A673 (cell line): Measurements from ENCODE around the gene GRIK4. TPM values are rescaled to one million over a fixed set of nuclear protein-coding genes. Genes with fewer than 3 reads are reported as not detected.

ENCODE experiments used
- BruUV-seq: library from RNA; stranded (reverse); fragments of 400-500 nt; replicated peaks from 2 replicates; lab custom pipeline; 2021; lab: Mats Ljungman, UMichigan
- CTCF ChIA-PET: fragments of 300-600 bp; sonication (Branson Sonifier 250); formaldehyde crosslinking; loops from one replicate; lab custom pipeline; 2022; ENCODE audit warnings: antibody characterized with exemption; lab: Charles Lee
- POLR2A ChIA-PET: fragments of 300-600 bp; sonication (Branson Sonifier 250); formaldehyde crosslinking; loops from one replicate; lab custom pipeline; 2022; ENCODE audit warnings: antibody characterized with exemption; ENCODE audit not compliant: low non-redundant PET; lab: Charles Lee
- DNase-seq: peaks from one replicate; pipeline ENCODE4 v3.0.0-alpha.2; 2015; ENCODE audit warnings: low spot score
- H3K27ac ChIP-seq: fragments of 200-600 bp; sonication (generic); 2 replicates; pipeline ENCODE4 v1.5.1; 2016; ENCODE audit warnings: mixed run types, low read depth, mild to moderate bottlenecking, mixed read lengths, antibody characterized with exemption, low read length; ENCODE audit not compliant: poor library complexity, severe bottlenecking
- H3K27me3 ChIP-seq: fragments of 200-600 bp; sonication (generic); replicated peaks from 2 replicates; pipeline ENCODE4 v1.6.1; 2017; ENCODE audit warnings: mixed run types, low read depth, mild to moderate bottlenecking, mixed read lengths, antibody characterized with exemption, low read length; ENCODE audit not compliant: insufficient read depth, poor library complexity
- H3K36me3 ChIP-seq: fragments of 200-600 bp; sonication (generic); 2 replicates; pipeline ENCODE4 v1.6.1; 2016; ENCODE audit warnings: mixed run types, mild to moderate bottlenecking, mixed read lengths, antibody characterized with exemption, low read length; ENCODE audit not compliant: insufficient read depth, poor library complexity, severe bottlenecking
- H3K4me1 ChIP-seq: fragments of 200-600 bp; sonication (generic); 2 replicates; pipeline ENCODE4 v1.6.1; 2017; ENCODE audit warnings: mixed run types, mild to moderate bottlenecking, mixed read lengths, antibody characterized with exemption, low read length; ENCODE audit not compliant: insufficient read depth, poor library complexity, severe bottlenecking
- H3K4me3 ChIP-seq: fragments of 200-600 bp; sonication (generic); 2 replicates; pipeline ENCODE4 v1.5.1; 2016; ENCODE audit warnings: low read depth, mixed run types, mild to moderate bottlenecking, mixed read lengths, low read length; ENCODE audit not compliant: poor library complexity, severe bottlenecking
- H3K9me3 ChIP-seq: fragments of 200-600 bp; sonication (generic); 2 replicates; pipeline ENCODE4 v1.6.1; 2016; ENCODE audit warnings: mixed run types, low read depth, mild to moderate bottlenecking, mixed read lengths, antibody characterized with exemption, low read length; ENCODE audit not compliant: poor library complexity, severe bottlenecking
- CTCF ChIP-seq: fragments of 300-800, 200-600 bp; sonication (generic); conservative IDR thresholded peaks from 2 replicates; pipeline ENCODE4 v1.5.1; 2017; ENCODE audit warnings: low read depth, mild to moderate bottlenecking, antibody characterized with exemption, low read length, moderate library complexity, mixed read lengths
- EZH2 ChIP-seq: fragments of 200-600 bp; sonication (generic); IDR thresholded peaks from 2 replicates; pipeline ENCODE4 v1.6.1; 2017; ENCODE audit warnings: borderline replicate concordance, low read depth, mild to moderate bottlenecking, mixed read lengths, antibody characterized with exemption, low read length; ENCODE audit not compliant: poor library complexity, severe bottlenecking
- intact Hi-C: fragments of 100-400 bp; cut with micrococcal nuclease; formaldehyde crosslinking; loops from one replicate; pipeline ENCODE4 v1.10.0; 2022; ENCODE audit not compliant: unreplicated experiment
- total RNA-seq: library from RNA; stranded (reverse); gene quantifications from 2 replicates; pipeline ENCODE4 v1.2.3, GENCODE V29; 2021

GRIK4 gene
- total RNA-seq, 1 experiment from 2014 or later: not detected

GRCh38 chr11:120751550-120751949, 240.0 kb downstream of the GRIK4 start:
- POLR2A ChIA-PET: interaction anchor here (0.6 kb wide), 1 partner anchor 528 kb away, joined by 3 read pairs; no protein-coding TSS in a partner anchor
- no peak for DNase-seq
- Histone ChIP-seq H3K36me3 (no peaks in the 10 kb centered on the region), H3K4me3 (no peak overlapping the region), H3K4me1 (peaks cover 5% of the 10 kb centered on the region), H3K27ac (no peak overlapping the region), H3K27me3 (peaks cover 6% of the 10 kb centered on the region), H3K9me3 (no peaks in the 10 kb centered on the region)
- no peak for TF ChIP-seq EZH2
- no peak for TF ChIP-seq CTCF
- no TSS peak for BruUV-seq
- intact Hi-C loops: no loop called here
- CTCF ChIA-PET: no interaction called here

DNA sequence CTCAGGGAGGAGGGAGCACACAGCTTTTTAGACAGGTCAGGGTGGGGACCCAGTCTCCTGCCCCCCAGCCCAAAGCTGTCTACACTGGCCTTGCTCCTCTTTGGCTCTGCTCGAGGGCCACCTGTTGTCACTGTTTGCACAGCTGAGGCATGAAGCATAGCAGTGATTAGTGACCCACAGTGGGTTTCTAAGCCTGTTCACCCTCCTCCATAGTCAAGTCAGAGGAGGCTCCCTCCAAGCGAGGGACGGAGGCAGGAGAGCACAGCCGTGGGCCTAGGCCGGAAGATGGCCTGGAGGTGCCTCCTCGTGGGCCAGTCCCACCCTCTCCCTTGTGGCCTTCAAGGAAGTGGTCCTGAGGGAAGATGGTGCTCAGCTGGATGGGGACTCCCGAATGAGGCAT, 241.1 kb downstream of the GRIK4 start:
- TF ChIP-seq CTCF (no peak), EZH2 (no peak)

DNA sequence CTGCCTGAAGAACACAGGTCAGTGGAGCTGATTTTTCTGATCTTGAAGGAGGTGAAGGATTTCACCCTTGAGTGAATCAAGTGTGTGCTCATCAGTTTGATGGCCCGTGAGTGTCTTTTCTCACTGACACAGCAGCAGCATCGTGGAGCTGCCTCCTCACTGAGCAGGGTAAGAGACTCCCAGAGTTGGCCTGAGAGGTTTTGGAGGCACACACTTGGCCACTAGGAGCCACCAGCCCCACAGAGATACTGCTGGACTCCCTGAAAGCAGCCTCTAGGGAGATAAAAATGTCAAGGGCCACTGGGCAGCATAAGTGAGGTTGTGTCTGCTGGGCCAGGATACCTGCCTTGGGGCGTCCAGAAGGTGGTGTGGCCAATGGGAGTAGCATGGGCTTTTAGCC, 245.4 kb downstream of the GRIK4 start:
- intact Hi-C loops: no loop called here
- H3K27ac ChIP-seq: no peak overlapping the region
- CTCF ChIA-PET: no interaction called here
- no peaks in the 10 kb centered on the region for H3K36me3 ChIP-seq
- no peak for DNase-seq
- no peak overlapping the region for H3K4me3 ChIP-seq
- no peak for TF ChIP-seq CTCF
- no peak for TF ChIP-seq EZH2
- H3K4me1 ChIP-seq: no peaks in the 10 kb centered on the region
- POLR2A ChIA-PET: no interaction called here
- no peaks in the 10 kb centered on the region for H3K9me3 ChIP-seq
- no peaks in the 10 kb centered on the region for H3K27me3 ChIP-seq
- no TSS peak for BruUV-seq

More for the DNA sequence above, 241.1 kb downstream of the GRIK4 start:
- Histone ChIP-seq H3K4me1 (no peaks in the 10 kb centered on the region), H3K36me3 (no peaks in the 10 kb centered on the region), H3K4me3 (no peak overlapping the region), H3K27me3 (no peaks in the 10 kb centered on the region), H3K27ac (no peak overlapping the region), H3K9me3 (no peaks in the 10 kb centered on the region)
- POLR2A ChIA-PET: no interaction called here
- no peak for DNase-seq
- intact Hi-C loops: no loop called here
- BruUV-seq: no TSS peak
- CTCF ChIA-PET: no interaction called here
